Endometrial microvascular endothelial cells (primary cell): ENCODE results near the gene LYPD1. TPM values are rescaled to one million over a fixed set of nuclear protein-coding genes. Genes with fewer than 3 reads are reported as not detected.

Experiments
- in situ Hi-C: cut with HindIII; loops from 2 replicates; pipeline ENCODE4 v1.10.0; 2017; ENCODE audit warnings: low sequenced_read_pairs, low pct_unique_long_range_greater_than_20kb; ENCODE audit errors: inconsistent ontology term
- total RNA-seq: library from RNA; depleted of rRNA; stranded (reverse); fragments of >200 nt; gene quantifications from one replicate; pipeline ENCODE4 v1.2.3, GENCODE V29; 2015; ENCODE audit errors: inconsistent ontology term

Gene LYPD1
- total RNA-seq, 1 donor from 2014 or later: 5.2 TPM

DNA sequence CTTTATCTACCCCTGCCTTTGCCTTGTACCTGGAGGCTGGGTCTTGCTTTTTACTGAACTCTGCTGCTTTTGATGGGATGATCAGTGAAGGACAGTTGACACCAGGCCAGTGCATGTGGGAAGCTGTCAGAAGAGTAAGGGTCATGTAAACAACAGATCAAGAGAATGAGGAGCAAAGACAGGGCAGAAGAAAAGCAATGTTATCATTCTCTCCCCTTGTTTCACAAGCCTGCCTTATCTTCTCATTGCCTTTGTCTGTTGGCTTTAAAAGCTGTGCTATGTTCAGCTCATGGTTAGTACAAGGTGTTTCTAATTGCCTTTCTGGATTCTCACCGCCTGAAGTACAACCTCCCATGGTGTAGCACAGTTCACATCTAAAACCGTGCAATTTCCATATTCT, 27.6 kb downstream of the LYPD1 start:
- in situ Hi-C loops: no loop called here

DNA sequence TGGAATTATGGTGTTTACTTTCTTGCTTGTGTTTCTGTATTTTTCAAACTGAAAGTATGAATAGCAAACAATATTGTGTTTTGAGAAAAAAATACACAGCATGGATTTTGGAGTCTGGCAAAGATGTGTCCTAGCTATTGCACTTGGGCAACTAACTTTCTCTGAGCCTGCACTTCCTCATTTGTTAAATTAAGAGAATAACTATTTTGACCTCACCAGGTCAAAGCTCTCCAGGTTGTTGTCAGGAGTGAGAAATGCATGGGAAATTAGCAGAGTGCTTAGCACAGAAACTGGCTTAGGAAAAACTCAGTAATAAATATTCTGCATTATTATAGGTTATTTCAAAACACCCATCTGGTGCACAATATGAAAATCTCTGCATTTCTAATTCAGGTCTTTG, 28.2 kb downstream of the LYPD1 start:
- in situ Hi-C loops: no loop called here

DNA sequence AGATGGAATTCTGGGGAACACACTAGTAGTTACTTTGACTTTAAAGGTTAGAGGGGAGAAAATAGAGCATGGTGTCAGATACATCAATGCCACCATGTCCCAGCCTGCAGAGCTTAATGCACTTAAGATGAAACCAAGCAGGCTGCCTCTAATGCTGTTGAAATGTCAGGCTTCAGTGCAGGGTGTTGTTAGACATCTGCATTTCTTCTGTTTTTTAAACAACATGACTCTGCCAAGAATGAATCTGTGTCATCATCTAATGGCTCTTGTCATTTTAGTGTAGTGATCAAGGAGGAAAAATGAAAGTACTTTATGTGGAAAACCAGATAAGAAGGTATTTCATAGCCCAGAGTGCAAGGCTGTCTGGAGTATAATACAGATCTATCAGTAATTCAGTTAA, 29.9 kb downstream of the LYPD1 start:
- in situ Hi-C loops: no loop called here

DNA sequence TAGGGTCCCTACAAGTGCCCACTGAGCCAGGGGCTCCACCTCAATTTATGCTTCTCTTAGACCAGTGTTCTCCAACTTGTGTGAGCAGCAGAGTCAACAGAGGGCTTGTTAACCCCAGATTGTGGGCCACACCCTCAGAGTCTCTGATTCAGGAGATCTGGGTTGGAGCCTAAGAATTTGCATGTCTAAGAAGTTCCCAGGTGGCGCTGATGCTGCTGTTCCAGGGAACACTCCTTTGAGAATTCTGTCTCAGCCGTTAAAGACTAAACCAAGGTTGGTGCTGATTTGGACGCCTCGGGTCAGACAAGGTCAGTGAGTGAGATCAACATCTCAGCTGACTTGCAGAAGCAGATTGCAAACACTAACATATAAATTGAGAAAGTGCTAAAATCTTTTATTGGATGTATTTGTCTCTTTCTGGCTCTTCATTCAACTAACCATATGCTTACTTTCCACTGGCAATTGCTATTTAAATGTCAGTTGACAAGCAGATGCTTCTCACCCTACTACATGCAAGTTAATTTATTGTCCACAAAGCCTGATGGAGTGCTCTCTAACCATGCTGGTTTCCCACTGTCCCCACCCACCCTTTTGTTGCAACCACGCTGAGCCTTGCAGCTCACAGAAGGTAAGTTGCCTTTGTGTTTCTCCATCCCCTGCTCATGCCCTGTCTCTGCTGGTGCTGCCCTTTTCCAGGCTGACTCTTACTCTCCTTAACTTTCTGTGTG, 31.5 kb downstream of the LYPD1 start:
- in situ Hi-C loops: no loop called here

DNA sequence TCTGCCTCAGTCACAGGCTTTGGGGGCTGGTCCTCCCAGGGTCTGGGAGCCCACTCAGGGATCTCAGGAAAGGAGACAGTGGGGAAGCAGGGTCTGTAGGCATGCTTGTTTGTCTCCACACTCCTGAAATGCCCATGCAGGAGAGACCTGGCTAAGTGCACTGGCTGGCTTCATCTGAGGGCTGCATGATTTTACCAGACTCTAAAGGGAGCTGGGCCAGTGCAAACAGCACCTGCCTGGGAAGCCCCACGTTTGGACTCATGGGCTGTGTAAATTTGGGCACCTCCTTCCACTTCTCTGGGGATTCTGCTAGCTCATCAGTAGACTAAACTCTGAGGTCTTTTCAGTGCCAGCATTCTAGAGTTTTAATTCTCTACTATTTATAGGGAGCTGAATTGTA, 33.7 kb downstream of the LYPD1 start:
- in situ Hi-C loops: no loop called here

DNA sequence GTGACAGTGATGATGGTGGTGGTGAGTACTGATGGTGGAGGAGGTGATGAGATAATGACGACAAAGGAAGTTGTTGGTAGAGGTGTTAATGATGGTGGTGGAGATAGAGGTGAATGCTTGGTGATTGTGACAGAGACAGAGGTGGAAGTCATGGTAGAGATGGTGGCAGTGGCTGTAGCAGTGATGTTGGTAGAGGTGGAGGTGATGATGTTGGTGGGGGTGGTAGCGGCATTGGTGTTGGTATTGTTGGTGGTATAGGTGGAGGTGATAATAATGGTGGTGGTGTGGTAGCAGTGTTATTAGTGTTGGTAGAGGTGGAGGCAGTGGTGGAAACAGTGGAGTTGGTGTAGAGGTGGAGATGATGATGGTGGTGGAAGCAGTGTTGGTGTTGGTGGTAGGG, 36.4 kb downstream of the LYPD1 start:
- in situ Hi-C loops: no loop called here

DNA sequence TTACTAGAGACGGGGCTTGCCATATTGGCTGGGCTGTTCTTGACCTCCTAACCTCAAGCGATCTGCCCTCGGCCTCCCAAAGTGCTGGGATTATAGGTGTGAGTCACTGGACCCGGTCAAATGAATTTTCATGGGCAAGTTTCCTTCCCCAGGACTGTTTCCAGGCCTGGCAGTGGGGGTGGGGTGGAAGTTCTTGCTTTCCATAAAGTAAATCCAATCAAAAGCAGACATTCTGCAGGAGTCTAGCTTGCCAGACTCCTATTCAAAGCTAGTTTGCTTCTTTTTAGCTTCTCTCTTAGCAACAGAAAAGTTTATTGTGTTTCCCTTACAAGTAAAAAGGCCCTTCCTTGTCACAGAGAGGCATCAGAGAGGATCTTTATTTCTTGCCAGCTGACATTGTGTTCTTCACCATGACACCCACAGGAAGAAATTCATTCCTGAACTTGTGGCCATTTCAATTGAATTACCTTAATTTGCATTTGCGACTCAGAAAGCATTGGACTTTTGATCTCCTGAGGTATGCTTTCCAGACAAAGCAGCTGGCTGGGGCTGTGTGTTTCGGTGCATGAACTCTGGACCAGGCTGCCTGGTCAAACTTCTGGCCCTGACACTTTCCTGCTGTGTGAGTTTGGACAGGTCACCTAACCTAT, 37.9 kb downstream of the LYPD1 start:
- in situ Hi-C loops: no loop called here

DNA sequence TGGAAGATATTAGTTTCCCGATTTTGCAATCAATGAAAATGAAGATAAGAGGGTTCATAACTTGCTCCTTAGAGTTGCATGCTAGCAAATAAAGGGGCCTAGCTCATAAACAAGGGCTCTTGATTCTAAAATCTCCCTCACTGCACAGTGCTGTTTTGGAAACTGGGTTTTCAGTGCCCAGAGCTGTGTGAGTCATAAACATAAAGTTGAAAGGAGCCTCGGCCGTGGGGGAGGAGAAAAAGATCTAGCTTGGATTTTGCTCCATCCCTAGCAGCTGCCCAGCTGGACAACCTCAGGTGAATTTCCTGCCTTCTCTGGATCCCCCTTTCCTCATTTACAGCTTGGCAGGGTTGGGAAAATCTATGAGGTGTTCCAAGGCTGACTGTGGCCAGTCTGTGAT, 42.5 kb downstream of the LYPD1 start:
- in situ Hi-C loops: no loop called here

DNA sequence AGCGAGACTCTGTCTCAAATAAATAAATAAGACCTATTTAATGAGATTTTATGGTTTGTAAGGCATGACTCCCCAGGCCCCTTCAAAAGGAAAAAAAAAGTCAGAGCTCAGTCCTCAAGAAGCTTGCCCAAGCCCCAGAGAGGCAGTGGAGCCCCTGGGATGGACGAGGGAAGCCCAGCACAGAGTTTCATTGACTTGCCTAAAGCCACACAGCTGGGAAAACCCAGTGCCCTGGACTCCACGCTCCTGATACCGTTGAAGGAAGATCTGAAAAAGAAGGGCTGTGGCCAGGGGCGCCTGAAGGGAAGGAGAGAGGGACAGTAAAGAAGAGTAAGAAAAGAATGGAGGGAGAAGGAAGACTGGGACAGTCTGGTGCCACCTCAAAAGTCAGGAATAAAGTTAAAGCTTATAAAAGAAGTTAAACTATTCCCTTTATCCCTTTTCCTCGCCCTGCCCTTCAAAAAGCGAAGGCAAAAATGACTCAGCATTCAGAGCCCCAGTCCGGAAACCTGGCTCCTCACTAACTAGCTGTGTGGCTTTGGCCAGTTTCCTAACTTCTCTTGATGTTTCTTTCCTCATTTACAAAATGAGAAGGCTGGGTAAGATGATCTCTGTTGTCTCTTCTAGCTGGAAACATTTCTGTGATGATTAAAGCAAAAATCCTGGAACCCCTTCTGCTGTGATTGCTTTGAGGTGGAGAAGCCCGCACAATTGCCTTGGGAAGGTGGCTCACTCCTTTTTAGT, 46.7 kb downstream of the LYPD1 start:
- in situ Hi-C loops: no loop called here

DNA sequence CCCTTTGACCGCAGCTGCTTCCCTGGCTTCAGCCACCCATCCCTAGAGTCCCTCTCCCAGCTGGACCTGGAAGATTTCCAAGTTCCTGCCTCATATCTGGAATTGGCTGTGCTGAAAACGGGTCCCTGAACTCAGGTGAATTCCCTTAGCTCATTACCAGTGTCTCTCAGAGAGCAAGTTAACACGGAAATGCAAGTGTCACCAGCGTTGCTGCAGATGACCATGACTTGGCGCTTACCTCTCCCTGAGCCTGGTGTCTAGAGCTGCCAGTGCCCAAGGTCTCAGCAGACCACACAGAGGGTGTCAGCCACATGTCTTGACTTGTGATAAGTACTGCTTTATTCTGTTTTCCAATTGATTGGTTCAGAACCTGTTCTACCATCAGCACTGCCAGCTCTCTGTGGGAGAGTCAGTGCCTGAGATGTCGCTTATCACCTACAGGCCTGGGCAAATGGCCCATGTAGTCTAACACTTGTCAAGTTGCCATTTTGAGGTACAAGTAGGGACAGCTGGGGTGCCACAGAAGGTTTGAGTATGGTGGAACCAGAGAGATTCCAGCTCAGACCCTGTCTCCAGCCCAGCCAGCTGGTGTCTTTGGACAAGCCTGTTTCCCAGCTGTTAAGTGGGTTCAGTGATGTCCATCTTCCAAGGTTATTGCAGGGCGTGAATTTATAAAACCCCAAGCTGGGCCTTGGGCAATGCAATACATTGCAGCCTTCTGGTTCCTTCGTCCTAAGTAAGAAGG, 48.7 kb downstream of the LYPD1 start:
- in situ Hi-C loops: no loop called here

DNA sequence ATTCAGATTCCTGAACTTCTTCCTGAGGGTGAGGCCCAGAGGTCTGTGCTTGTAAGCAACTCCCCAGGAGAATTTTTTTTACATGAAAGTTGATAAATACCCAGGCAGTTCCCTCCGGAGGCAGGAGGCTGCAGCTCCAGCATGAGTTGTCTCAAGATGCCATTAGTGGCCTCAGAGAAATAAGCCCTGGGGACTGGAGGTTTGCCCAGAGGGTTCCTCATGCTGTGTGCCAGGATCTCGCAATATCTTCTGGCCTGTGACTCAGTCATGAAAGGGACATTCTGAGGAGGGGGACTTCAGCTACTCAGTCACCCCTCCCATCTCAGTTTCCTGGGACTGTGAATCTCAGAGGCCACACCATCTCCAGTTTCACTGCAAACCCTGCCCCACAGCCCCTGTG, 49.9 kb downstream of the LYPD1 start:
- in situ Hi-C loops: no loop called here

DNA sequence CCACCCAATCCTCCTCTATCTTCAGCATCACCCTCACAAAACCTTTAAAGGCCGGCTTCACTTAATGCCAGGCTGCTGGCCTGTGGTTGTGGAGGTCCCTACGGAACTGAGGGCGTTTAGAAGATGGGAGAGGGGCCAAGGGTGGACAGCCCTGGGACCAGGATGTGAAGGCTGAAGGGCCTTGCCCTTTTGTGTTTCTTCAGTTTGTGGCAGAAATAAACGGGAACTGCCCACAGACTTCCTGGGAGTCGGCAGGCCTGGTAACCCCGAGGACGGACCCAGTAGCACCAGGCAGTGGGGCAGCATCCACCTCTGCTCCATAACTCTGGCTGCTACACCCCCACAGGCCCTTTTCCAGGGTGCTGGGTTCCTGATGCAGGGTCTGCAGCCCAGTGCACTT, 51.3 kb downstream of the LYPD1 start:
- in situ Hi-C loops: no loop called here

DNA sequence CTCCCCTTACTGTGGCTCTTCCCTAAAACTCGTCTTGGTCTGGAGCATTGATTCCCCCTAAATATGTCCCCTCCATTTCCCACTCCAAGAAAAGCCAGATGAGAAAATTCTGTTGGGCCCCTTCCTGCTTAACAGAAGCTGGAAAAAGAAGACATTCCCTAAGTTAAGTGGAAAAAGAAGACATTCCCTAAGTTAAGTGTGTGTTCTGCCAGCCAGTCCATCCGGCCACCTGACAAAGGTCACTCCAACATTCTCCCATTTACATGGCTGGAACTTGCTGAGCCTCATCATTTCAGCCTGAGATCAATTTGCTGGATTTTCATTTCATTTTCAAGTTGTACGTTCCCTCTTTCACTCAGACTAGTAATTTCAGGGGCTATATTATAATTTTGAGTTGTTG, 52.0 kb downstream of the LYPD1 start:
- in situ Hi-C loops: no loop called here

DNA sequence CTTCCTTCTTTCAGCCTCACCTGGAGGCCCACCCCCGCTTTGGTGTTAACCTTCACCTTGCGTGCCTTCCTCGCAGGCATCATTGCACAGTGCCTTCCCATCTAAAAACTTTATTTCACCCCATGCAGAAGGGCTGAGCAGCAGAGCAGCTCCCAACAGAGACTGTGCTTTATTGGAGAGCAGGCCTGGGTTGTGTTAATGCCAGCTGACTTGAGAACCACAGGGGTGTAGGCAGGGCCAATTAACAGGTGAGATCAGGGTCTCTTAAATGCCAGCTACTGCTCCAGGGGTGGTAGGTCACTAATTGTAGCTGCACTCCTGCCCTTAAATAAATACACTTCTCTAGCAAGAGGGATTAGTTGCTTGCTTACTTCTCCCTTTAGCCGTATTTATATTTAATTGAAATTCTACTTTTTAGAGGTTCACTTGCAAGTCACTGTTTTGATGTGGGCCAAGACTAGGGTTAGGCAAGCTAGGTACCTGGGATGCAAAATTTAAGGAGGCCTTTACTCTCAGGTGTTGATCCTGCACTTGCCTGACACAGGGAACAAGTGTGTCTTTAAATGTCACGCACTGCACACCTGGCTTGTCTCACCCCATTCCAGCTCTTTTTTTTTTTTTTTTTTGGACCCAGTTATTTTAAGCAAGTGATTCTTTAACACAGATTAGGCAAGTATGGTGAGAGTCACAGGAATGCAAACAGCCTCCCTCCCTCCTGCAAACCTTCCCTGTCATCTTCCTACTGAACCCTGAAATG, 54.5 kb downstream of the LYPD1 start:
- in situ Hi-C loops: no loop called here

DNA sequence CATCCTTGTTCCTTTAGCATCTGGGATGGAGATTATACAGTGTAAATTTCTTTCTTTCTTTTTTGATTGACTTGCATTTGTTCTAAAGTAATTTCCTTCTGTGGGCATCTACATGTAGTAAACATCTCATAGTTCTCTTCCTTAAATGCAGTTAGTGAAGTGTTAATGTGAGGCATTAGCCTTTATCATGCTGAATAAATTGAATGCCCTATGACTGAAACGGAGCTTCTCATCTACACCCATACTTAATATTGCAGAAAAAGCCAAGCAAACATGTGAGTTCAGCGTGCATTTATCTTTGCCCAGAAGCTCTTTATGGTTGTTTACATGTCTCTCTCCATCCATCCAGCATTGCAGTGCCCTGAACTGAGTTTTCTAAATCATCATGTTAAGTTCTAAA, 58.3 kb downstream of the LYPD1 start:
- in situ Hi-C loops: no loop called here

DNA sequence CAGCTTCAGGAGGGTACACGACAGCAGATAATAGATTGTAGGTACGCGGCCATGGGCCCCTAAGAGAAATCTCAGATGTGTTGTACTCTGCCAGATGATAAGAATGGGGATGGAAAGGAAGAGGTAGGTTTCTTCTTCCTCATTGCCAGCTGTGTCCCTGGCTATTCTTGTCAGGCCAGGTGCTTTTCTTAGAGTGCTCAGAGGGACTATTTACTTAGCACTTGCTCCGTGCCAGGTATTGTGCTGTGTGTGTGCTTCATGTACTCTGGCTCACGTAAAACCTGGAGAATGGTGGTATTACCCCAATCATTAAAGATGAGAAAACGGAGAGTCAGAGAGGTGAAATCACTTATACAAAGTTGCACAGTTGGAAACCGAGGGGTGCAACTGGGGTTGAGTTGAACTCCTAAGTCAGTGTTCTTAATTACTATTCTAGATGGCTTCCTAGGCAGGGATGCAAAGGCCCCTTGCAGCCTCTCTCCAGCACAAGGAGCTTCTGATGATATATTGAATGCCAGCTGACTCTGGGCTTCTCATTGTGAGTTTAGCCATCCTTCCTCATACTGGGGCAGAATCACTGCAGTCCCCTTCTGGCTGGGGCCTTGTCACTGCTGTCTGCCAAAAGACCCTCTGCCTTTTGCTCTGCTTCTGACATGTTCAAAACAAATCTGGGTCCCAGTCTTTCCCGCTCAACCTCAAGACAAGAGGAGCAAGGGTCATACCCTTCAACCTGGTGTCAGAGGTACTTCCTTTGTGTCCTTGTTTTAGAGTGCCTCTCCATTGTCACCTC, 60.7 kb downstream of the LYPD1 start:
- in situ Hi-C loops: no loop called here

DNA sequence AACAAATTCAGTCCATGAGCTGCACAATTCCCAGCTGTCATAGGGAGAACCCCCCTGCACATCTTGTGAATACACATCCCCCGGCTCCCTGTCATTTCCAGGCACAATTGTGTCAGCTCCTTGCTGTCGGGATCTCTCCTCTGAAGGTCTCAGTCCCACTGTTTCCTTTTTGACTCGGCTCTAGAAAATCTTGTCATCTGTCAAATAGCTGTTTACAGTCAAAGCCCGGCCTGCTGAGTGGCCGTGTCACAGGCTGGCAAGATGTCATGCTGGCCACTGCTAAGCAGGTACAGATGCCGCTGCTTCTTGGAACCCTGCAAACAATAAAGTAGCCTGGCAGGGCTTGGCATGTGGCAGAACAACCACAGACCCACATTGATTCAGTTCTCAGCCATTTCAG, 61.7 kb downstream of the LYPD1 start:
- in situ Hi-C loops: no loop called here

DNA sequence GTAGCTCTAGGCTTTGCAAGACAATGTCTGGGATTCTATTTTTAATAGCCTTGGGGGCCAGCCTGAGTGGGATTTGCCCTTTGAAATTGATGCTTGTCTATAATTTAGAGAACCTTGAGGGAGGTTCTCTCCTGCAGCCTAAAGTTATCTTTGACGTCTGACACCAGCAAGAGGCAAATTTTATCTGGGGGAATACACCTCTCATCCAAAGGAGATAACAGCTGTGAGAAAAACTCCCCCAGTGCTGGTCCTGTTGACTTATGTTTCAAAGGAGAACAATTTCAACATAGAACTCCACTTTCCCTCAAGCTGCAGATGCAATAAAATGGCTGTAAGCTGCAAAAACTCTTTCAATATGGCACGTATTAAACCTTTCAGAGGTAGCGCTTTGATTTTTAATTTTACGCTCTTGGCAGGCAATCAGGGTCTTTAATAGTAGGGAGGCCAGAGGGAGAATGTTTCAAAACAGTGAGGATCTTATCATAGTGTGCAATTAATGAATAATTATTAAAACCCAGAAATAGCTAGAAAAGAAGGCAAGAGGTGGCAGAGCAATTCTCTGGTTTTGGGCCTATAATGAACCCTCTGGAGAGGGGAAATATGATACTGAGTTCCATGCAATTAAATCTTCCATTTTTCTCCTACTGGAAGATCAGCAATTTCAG, 62.4 kb downstream of the LYPD1 start:
- in situ Hi-C loops: no loop called here
